Cortex of kidney (tissue), 1 donor: Measurements from ENCODE around the gene NPIPB9.
"Not testable (repeated sequence)": the region's sequence is repeated elsewhere in the genome, so short reads cannot be mapped to it uniquely, and the experiment has no call there.

Experiments used
- DNase-seq: peaks from one replicate; lab custom pipeline; 2025; lab: John Stamatoyannopoulos, UW

The NPIPB9 gene

DNA sequence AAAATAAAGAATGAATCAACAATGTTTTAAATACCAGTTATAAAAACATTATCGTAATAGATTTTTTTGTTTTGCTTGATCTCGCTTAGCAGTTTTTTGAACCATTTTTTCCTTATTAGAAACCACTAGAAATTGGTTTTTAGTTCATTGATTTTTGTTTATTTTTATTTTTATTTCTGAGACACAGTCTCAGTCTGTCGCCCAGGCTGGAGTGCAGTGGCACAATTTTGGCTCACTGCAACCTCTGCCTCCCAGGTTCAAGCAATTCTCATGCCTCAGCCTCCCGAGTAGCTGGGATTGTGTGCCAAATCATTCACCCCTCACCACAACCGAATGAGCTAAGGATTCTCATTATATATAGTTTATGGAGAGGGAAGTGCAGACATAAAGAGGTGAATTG, at the start of gene NPIPB9:
Gene NPIPB9 (plus strand): TSS at position 301 of the 400 bp plus-strand sequence.
- DNase-seq: not testable (repeated sequence)

- DNase-seq: not testable (repeated sequence)
Measured at GRCh38 chr16:28704246-28704645, 47.3 kb upstream of the NPIPB9 start.

GRCh38 chr16:28711220-28712083, 40.1 kb upstream of the NPIPB9 start, which contains the start of gene EIF3C:
EIF3C (plus strand) TSS chr16:28711464; CDS start chr16:28711687, 223 bp downstream.
- not testable (repeated sequence) for DNase-seq

DNA sequence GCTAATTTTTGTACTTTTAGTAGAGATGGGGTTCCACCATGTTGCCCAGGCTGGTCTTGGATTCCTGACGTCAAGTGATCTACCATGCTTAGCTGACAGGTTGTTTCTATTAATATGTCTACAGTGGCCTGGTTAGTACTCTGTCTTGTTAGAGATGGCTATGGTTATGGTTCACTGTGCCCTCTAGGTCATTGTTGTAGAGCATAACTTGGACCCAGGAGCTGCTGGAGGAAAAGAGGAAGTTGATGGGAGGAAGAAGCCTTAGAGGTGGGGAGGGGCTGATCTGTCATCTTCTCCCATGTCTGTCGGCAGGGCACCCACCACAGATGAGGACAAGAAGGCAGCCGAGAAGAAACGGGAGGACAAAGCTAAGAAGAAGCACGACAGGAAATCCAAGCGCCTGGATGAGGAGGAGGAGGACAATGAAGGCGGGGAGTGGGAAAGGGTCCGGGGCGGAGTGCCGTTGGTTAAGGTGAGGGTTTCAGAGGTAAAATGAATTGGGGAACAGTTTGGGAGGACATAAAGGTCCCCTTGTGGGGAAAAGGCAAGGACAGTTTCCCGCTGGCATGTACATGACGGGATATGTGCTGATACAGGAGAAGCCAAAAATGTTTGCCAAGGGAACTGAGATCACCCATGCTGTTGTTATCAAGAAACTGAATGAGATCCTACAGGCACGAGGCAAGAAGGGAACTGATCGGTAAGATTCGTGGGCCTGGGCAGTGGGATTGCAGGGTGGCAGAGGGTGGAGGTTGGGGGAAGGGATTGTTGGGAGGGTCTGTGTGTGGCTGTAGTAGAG, 28.5 kb upstream of the NPIPB9 start:
- not testable (repeated sequence) for DNase-seq

- not testable (repeated sequence) for DNase-seq
Measured at GRCh38 chr16:28731253-28731652, 20.3 kb upstream of the NPIPB9 start.

GRCh38 chr16:28732455-28733124, 19.0 kb upstream of the NPIPB9 start:
- not testable (repeated sequence) for DNase-seq

DNA sequence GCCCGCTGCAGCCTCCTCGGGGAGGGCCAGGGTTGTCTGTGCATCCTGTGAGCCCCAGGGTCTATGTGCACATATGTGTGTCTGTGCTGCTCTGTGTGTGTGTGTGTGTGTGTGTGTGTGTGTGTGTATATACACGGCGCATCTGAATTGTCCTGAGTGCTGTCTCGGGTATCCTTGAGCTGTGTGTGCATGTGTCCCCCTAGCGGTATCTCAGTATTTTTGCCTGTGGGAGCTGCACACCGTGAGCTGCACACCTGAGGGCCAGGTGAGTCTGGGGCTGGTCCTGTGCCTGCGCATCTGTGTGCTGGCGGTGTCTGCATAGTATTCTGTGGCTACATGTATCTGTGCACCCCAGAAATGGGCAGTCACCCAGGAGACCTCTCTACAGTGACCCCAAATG, 11.8 kb upstream of the NPIPB9 start:
- not testable (repeated sequence) for DNase-seq

DNA sequence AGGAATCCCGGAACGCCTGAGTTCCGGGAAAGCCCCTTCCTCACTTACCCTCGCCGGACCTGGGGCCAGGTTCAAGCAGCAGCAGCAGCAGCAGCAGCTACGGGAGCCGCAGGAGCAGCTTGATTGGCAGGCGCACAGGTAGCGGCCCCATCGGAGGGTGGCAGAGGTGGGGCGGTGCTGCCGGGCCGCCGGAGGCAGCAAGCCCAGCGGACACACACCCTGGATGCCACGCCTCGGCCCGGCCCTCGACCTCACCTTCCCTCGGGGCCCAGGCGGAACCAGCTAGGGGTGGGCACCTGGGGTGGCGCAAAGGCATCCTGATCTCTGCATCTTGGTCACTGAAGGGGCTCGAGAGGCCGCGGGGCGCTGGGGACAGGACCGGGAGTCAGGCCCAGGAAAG, 11.0 kb upstream of the NPIPB9 start:
- DNase-seq: not testable (repeated sequence)

GRCh38 chr16:28741295-28741694, 10.3 kb upstream of the NPIPB9 start:
- DNase-seq: not testable (repeated sequence)

DNA sequence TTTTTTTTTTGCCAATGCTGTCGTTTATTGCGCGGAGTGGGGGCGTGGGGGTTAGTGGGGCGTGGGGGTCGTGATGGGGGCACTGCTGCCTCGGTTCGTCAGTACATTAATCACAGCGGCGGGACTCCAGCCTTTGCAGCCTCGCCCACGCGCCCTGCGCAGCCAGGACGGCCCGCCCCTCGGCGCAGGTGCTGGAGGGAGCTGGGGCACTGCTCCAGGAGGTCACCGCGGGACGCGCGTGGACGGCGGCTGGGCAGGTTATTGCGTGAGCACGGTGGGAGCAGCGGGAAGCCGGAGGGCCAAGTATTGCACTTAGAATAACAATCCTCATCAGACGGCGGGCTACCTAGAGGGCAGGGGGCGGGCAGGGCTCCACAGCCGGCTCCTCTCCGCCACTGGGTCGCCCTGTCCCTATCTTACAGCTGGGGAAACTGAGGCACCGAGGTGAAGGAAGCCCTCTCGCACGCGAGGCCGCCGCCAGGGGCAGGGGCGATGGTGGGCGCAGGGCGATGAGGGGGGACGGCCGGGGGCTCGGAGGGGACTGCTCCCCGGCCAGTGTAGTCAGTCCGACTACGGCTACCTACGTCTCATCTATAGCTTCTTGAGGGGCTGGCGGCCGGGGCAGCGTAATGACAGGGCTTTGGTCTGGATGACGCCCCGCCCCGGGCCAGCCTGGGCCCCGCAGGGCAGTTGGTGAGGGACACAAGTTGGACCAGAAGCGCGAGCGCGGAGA, 4.8 kb upstream of the NPIPB9 start:
- not testable (repeated sequence) for DNase-seq

GRCh38 chr16:28749997-28750465, 1.6 kb upstream of the NPIPB9 start:
- DNase-seq: not testable (repeated sequence)

- not testable (repeated sequence) for DNase-seq
Measured at GRCh38 chr16:28750469-28751067, 1.0 kb upstream of the NPIPB9 start.

- DNase-seq: not testable (repeated sequence)
Measured at GRCh38 chr16:28781697-28782096, 30.1 kb downstream of the NPIPB9 start.

- DNase-seq: not testable (repeated sequence)
Measured at GRCh38 chr16:28782357-28782756, 30.8 kb downstream of the NPIPB9 start.

DNA sequence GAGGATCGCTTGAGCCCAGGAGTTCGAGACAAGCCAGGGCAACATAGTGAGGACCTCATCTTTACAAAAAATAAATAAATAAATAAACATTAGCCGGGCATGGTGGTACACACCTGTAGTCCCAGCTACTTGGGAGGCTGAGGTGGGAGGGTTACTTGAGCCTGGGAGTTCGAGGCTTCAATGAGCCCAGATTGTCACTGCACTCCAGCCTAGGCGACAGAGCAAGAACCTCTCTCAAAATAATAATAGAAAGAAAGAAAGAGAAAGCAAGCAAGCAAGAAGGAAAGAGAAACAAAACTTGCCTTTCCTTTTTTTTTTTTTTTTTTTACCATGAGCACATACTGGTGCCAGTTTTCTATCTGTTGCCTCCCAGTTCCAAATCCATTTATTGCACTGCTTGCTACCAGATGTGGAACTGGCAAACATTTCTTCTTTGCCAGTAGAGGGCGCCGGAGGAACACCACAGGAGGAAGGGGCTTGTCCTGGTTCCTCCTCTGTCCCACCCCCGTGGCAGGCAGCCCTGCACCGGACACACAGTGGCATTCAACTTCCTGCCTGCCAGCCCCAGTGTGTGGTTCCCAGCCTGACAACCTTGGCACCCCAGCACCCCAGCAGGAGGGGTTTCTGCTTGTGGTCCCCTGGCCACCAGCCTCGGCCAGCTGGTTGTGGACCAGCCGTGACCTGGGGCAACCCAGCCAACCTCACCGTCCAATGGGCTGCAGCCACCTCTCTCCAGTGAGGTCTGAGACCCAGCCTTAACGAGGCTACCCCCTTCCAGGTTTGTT, 50.8 kb downstream of the NPIPB9 start:
- not testable (repeated sequence) for DNase-seq

DNA sequence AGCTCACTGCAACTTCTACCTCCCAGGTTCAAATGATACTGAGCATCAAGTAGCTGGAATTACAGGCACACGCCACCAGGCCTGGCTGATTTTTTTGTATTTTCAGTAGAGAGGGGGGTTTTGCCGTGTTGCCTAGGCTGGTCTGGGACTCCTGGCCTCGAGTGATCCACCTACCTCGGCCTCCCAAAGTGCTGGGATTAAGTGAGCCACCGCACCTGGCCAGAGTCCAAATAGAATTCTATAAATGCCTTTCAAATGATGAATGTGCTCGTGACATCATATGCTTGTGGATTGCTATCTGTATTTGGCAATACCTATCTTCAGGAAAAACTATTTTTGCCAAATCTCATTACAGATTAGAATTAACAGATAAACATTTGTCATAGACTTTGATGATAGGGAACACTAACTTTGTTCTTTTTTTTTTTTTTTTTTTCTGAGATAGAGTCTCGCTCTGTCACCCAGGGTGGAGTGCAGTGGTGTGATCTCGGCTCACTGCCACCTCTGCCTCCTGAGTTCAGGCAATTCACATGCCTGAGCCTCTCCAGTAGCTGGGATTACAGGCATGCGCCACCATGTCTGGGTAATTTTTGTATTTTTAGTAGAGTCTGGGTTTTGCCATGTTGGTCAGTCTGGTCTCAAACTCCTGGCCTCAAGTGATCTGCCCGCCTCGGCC, 56.0 kb downstream of the NPIPB9 start:
- DNase-seq: not testable (repeated sequence)

DNA sequence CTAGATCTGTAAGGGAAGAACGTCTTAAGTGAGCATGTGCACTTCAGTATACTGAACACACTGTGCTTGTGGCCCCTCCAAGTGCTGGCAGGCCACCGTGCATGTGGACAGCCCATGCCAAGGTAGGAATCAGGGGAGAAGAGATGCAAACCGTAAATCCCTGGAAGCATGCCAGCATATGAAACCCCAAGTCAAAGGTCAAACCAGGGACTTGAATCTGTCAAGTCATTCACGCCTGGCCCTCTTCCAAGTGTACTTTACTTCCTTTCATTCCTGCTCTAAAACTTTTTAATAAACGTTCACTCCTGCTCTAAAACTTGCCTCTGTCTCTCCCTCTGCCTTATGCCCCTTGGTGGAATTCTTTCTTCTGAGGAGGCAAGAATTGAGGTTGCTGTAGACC, 68.4 kb downstream of the NPIPB9 start:
- DNase-seq: no peak

DNA sequence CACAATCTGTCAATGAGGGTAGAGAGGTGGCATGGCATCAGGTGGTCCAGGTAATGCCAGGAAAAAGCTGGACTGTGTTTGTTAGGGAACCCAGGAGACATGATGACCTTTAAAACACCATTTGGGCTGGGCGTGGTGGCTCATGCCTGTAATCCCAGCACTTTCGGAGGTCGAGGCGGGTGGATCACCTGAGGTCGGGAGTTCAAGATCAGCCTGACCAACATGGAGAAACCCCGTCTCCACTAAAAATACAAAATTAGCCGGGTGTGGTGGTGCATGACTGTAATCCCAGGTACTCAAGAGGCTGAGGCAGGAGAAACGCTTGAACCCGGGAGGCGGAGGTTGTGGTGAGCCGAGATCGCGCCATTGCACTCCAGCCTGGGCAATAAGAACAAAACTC, 69.0 kb downstream of the NPIPB9 start:
- not testable (repeated sequence) for DNase-seq

DNA sequence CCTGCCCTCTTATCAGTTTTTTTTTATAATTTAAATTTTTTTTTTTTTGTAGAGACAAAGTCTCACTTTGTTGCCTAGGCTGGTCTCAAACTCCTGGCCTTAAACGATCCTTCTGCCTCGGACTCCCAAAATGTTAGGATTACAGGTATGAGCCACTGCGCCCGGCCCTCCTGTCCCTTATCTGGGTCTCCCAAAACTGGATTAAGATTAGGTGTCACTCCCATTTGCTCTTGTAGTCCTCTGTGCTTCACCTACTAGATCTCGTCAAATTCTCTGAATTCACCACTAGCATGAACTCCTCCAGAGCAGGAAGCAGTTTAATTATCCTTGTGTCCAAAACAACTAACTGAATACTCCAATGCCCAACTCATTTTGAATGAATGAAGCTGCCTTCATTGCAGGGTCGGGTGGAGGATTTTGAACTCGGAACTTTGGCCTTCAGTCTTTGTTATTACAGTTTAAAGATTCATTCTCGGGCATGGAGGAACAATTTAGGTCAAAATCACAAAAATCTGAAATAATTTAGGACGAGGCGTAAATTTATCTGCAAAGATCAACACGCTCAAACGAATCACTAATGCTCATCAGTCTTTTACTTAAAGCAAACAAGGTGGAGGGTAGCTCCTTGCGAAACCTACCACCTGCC, 70.4 kb downstream of the NPIPB9 start:
- no peak for DNase-seq
